GM06990 (cell line): ENCODE measurements around the gene PKIG.
"Not testable (repeated sequence)": the region's sequence is repeated elsewhere in the genome, so short reads cannot be mapped to it uniquely, and the experiment has no call there.

Experiments
- DNase-seq: peaks from one replicate; pipeline ENCODE4 v3.0.0-alpha.2; 2011; ENCODE audit not compliant: insufficient read length; ENCODE audit errors: extremely low read depth
- H3K27me3 ChIP-seq: replicated peaks from 2 replicates; pipeline ENCODE4 v1.6.0; 2011; ENCODE audit warnings: low read length; ENCODE audit not compliant: control insufficient read depth, insufficient read depth
- H3K36me3 ChIP-seq: 2 replicates; pipeline ENCODE4 v1.5.1; 2011; ENCODE audit warnings: low read length; ENCODE audit not compliant: control insufficient read depth, insufficient read depth
- H3K4me3 ChIP-seq: replicated peaks from 2 replicates; pipeline ENCODE4 v1.5.1; 2011; ENCODE audit warnings: low read depth, mild to moderate bottlenecking, control low read depth, low read length
- TF ChIP-seq, protein P1 (sequence below): IDR thresholded peaks from 2 replicates; pipeline ENCODE4 v1.5.1; 2011; ENCODE audit warnings: low read length, control low read depth, mild to moderate bottlenecking, inconsistent platforms; ENCODE audit not compliant: insufficient read depth, poor library complexity, severe bottlenecking

The PKIG gene

DNA sequence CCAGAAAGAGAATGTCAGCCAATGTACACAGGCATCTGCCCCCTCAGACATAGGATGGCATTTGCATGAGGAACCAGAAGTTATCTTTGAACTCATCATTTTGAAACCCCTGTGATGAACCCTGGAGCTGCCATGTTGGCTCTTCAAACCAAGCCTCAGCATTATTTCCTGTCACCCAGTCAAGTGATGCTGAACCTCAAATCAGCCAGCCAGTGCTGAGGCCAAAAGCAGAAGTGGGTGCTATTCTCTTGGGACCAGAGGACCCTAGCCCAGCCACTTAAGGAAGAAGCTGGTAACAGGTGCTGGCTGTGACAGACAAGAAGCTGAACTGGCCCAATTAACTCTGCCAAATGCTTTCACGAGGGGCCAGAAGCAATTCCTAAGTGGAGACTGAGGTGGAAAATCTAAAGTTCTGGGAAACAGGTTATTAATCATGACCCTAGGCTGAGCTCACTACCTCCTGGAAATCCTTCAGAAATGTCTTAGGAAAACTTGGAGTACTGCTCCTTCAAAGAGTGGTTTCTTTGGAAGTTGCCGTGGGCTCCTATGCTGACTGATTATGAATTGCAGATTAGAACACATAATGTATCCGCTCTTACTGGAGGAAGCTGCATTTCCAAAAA, 4.0 kb downstream of the PKIG start:
- Histone ChIP-seq H3K36me3 (no peaks in the 10 kb centered on the region; the same call in 1 of the 2 replicates), H3K4me3 (peak overlapping the region; percentile 36), H3K27me3 (no peaks in the 10 kb centered on the region)
- peak; percentile 79 for DNase-seq
- TF ChIP-seq, protein P1, sequence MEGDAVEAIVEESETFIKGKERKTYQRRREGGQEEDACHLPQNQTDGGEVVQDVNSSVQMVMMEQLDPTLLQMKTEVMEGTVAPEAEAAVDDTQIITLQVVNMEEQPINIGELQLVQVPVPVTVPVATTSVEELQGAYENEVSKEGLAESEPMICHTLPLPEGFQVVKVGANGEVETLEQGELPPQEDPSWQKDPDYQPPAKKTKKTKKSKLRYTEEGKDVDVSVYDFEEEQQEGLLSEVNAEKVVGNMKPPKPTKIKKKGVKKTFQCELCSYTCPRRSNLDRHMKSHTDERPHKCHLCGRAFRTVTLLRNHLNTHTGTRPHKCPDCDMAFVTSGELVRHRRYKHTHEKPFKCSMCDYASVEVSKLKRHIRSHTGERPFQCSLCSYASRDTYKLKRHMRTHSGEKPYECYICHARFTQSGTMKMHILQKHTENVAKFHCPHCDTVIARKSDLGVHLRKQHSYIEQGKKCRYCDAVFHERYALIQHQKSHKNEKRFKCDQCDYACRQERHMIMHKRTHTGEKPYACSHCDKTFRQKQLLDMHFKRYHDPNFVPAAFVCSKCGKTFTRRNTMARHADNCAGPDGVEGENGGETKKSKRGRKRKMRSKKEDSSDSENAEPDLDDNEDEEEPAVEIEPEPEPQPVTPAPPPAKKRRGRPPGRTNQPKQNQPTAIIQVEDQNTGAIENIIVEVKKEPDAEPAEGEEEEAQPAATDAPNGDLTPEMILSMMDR = no peak

DNA sequence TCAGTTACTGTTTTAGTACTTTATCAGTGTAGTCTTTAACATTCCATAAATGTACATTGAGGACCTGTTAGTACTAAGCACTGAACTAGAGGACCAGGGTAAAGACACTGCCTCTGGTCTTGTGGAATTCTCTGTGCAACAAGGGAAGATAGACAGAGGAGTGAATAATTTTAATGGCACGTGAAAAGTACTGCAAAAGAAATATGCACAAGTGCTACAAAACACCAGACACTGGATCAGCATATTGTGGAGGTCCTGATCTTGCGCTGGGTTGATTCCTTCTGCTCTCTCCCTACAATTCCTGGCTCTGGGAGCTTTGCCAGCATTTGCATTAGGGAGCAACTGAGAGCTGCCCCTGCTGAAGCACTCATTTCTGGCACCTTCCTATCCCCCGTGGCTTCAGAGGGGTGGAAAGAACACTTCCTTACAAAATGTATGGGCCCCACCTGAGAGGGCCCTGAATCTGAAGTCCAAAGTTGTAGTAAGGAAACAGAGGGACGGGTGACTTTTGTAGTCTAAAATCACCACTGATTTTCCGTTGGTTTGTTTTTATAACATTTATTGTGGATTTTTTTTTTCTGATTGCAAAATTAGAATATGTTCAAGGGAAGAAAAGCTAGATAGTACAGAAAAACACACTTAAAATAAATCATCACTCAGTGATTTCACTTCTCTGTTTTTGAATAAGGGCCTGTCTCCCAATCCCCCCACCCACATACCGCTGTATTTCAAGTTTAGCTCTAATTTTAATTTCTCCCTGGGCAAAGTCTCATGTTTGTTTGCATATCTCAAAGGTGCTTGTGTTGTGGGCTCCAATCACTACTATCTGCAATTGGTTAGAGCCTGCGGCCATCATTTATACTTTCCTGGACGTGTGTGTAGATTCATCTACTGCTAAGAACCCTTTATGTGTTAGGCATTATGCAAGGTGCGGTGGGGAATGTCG, 4.9 kb downstream of the PKIG start:
- DNase-seq = no peak
- Histone ChIP-seq H3K27me3 (no peaks in the 10 kb centered on the region), H3K36me3 (no peaks in the 10 kb centered on the region; the same call in 1 of the 2 replicates), H3K4me3 (no peak overlapping the region; the same call in 1 of the 2 replicates)
- TF ChIP-seq, protein P1 = no peak

DNA sequence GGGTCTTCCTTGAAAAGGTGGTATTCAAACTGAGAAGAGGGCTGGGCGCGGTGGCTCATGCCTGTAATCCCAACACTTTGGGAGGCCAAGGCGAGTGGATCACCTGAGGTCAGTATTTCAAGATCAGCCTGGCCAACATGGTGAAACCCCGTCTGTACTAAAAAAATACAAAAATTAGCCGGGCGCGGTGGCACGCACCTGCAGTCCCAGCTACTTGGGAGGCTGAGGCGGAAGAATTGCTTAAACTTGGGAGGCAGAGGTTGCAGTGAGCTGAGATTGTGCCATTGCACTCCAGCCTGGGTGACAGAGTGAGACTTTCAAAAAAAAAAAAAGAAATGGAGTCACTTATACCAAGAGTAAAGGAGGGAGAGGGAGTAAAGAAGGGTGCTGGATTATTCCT, 5.9 kb downstream of the PKIG start:
- H3K27me3 ChIP-seq, H3K4me3 ChIP-seq, H3K36me3 ChIP-seq, DNase-seq: not testable (repeated sequence)

DNA sequence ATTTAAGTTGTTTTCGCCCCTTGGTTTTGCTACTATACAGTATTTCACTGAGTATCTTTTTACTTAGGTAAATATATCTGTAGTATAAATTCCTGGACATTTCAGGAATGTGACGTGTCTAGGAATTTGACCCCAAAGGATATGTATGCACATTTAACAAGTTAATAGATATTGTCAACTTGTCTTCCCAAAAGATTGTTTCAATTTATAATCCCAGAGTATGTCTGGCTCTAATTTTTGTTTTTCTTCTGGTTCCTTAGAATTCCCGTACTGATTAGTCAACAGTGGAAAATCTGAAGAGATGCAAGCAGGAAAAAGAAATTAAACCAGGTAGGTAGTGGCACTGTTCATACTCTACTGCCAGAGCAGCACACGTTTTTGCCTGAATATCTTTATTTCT, 7.2 kb downstream of the PKIG start:
- no peak for DNase-seq
- no peak overlapping the region for H3K4me3 ChIP-seq
- no peaks in the 10 kb centered on the region for H3K27me3 ChIP-seq
- no peaks in the 10 kb centered on the region; the same call in 1 of the 2 replicates for H3K36me3 ChIP-seq
- TF ChIP-seq, protein P1 = no peak

DNA sequence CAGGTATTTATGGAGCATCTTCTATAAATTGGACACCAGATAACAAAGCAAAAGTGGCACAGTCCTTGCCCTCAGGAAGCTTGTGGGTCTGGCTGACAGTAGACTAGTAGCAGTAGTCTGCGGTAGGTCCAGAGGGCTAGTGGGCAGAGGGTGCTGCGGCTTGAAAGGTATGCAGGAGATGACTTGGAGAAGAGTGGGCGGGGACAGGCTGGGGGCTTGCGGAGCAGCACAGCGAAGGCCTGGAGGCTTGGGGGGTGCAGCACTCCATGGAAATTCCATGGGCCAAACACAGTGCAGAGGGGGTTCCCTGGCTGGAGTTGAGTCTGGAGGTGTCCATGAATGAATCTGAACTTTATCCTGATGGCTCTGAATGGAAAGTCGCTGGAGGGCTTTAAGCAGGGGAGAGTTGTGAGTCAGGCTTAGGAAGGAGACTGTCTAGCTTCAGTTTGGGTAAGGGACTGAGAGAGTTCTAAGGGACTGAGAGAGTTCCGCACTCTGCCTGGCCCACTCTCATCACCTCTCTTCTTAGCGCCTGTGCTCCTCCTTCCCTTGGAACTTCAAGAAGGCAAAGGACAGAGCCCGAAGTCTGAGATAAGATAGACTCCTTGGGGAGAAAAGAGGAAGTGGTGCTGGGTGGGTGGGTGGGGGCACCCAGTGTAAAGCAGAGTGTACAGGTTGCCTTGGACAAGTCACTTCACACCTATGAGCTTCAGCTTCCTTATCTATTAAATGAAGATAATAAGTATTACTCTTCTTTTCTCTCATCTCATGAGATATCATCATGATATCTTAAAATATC, 8.8 kb downstream of the PKIG start:
- no peak for DNase-seq
- Histone ChIP-seq H3K4me3 (no peak overlapping the region), H3K36me3 (no peaks in the 10 kb centered on the region; the same call in 1 of the 2 replicates), H3K27me3 (no peaks in the 10 kb centered on the region)
- TF ChIP-seq, protein P1 = no peak

DNA sequence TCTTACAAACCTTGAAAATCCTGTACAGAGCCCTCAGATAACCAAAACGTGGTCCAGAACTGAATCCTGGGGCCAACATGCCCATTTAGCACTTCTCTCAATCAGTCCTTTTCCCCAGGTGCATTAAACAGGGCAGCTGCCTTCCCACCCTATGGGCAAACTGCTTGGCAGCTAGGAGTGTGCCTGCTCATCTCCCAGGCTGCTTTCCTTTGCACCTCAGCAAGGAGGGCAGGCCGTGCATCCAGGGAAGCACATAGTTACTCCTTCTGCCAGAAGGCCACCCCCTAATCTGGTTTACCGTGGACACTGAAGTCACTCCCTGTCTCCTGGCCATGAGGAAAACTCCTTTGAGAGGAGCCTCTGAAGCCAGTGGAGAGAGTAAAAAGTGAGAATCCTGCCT, 10.0 kb downstream of the PKIG start:
- no peak for DNase-seq
- H3K27me3 ChIP-seq = no peaks in the 10 kb centered on the region
- no peak overlapping the region for H3K4me3 ChIP-seq
- TF ChIP-seq, protein P1 = no peak
- no peaks in the 10 kb centered on the region; the same call in 1 of the 2 replicates for H3K36me3 ChIP-seq
